Colonic mucosa (tissue), 4 donors: ENCODE results near the gene GNA12. TPM values are rescaled to one million over a fixed set of nuclear protein-coding genes. Genes with fewer than 3 reads are reported as not detected.

Experiments used
- DNase-seq: peaks from one replicate; pipeline ENCODE4 v3.0.0-alpha.2; 2020
- H3K27ac ChIP-seq: fragments of 200-600 bp; one replicate; pipeline ENCODE4 v1.8.0; 2021
- H3K27me3 ChIP-seq: fragments of 200-600 bp; one replicate; pipeline ENCODE4 v1.8.0; 2021
- H3K36me3 ChIP-seq: fragments of 200-600 bp; one replicate; pipeline ENCODE4 v1.8.0; 2021
- H3K4me1 ChIP-seq: fragments of 200-600 bp; one replicate; pipeline ENCODE4 v1.8.0; 2021; ENCODE audit warnings: mild to moderate bottlenecking
- H3K4me3 ChIP-seq: fragments of 200-600 bp; one replicate; pipeline ENCODE4 v1.8.0; 2021
- H3K9ac ChIP-seq, 2 donors: one replicate each; pipeline ENCODE4 v1.7.0; 2013; ENCODE audit warnings: control low read depth in 2 of 2, low read depth in 2 of 2, low read length in 2 of 2
- H3K9me3 ChIP-seq: fragments of 200-600 bp; one replicate; pipeline ENCODE4 v1.8.0; 2021
- intact Hi-C: fragments of 100-400 bp; cut with DNase I; formaldehyde crosslinking; loops from one replicate; pipeline ENCODE4 v1.14.1; 2022
- total RNA-seq, 2 donors: library from RNA; stranded (reverse); fragmentation: NEBNext Ultra II Directional in 1 of 2; extraction: Animal tissue kit (Norgen Biotek cat#: 25700) in 1 of 2; gene quantifications; one replicate each; pipeline ENCODE4 v1.2.1, GENCODE V29; 2021
- TF ChIP-seq, protein P1 (sequence below): fragments of 200-600 bp; IDR thresholded peaks from one replicate; pipeline ENCODE4 v1.8.0; 2022; ENCODE audit warnings: antibody characterized with exemption, mild to moderate bottlenecking
- donor health status: healthy.
- donor health status: DM: no; HTN: no; CAD: no.
- donor health status: DM: no; HTN: no; CAD: no.

Gene GNA12
- total RNA-seq, 2 donors from 2014 or later = 19.7 to 24.8 TPM

DNA sequence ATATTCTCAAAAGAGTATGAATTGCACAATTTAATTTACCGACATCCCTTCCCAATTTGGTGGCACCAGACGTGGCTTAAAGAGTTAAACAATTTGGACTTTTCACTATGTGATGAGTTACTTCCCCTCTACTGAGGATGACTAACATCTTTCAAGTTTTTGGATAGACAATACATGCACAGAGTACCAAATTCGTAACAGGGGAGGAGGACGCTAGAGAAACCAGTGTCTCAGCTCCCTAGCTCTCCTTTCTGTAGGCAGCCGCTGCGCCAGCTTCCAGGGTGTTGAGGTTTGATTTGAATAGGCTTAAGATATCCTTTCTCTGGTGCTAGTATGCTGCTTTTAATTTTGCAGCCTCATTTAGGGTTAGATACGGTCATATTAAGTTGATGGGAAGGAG is 69.2 kb downstream of the GNA12 start:
- H3K36me3 ChIP-seq = no peaks in the 10 kb centered on the region
- no peaks in the 10 kb centered on the region for H3K9me3 ChIP-seq
- no peak for DNase-seq
- TF ChIP-seq, protein P1, sequence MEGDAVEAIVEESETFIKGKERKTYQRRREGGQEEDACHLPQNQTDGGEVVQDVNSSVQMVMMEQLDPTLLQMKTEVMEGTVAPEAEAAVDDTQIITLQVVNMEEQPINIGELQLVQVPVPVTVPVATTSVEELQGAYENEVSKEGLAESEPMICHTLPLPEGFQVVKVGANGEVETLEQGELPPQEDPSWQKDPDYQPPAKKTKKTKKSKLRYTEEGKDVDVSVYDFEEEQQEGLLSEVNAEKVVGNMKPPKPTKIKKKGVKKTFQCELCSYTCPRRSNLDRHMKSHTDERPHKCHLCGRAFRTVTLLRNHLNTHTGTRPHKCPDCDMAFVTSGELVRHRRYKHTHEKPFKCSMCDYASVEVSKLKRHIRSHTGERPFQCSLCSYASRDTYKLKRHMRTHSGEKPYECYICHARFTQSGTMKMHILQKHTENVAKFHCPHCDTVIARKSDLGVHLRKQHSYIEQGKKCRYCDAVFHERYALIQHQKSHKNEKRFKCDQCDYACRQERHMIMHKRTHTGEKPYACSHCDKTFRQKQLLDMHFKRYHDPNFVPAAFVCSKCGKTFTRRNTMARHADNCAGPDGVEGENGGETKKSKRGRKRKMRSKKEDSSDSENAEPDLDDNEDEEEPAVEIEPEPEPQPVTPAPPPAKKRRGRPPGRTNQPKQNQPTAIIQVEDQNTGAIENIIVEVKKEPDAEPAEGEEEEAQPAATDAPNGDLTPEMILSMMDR = no peak
- intact Hi-C loops = no loop called here
- no peak overlapping the region for H3K9ac ChIP-seq
- no peak overlapping the region for H3K27ac ChIP-seq
- no peaks in the 10 kb centered on the region for H3K27me3 ChIP-seq
- H3K4me1 ChIP-seq = no peaks in the 10 kb centered on the region
- no peak overlapping the region for H3K4me3 ChIP-seq

GRCh38 chr7:2774280-2774679 is 69.8 kb downstream of the GNA12 start:
- no peak for DNase-seq
- intact Hi-C loops = no loop called here
- Histone ChIP-seq H3K4me1 (no peaks in the 10 kb centered on the region), H3K27ac (no peak overlapping the region), H3K4me3 (no peak overlapping the region), H3K9me3 (no peaks in the 10 kb centered on the region), H3K9ac (no peak overlapping the region), H3K27me3 (no peaks in the 10 kb centered on the region), H3K36me3 (no peaks in the 10 kb centered on the region)
- TF ChIP-seq, protein P1 = no peak

- H3K9me3 ChIP-seq = no peaks in the 10 kb centered on the region
- H3K36me3 ChIP-seq = no peaks in the 10 kb centered on the region
- H3K4me1 ChIP-seq = no peaks in the 10 kb centered on the region
- intact Hi-C loops = no loop called here
- DNase-seq = no peak
- H3K27ac ChIP-seq = no peak overlapping the region
- no peaks in the 10 kb centered on the region for H3K27me3 ChIP-seq
- no peak overlapping the region for H3K4me3 ChIP-seq
- TF ChIP-seq, protein P1 = no peak
- H3K9ac ChIP-seq = no peak overlapping the region
Observed at GRCh38 chr7:2773608-2774007, 70.5 kb downstream of the GNA12 start.

- TF ChIP-seq, protein P1 = no peak
- Histone ChIP-seq H3K27me3 (no peaks in the 10 kb centered on the region), H3K27ac (no peak overlapping the region), H3K9ac (no peak overlapping the region), H3K9me3 (no peaks in the 10 kb centered on the region), H3K4me1 (no peaks in the 10 kb centered on the region), H3K4me3 (no peak overlapping the region), H3K36me3 (no peaks in the 10 kb centered on the region)
- intact Hi-C loops = no loop called here
- no peak for DNase-seq
Observed at GRCh38 chr7:2771274-2771731, 72.8 kb downstream of the GNA12 start.

GRCh38 chr7:2764621-2765020 is 79.5 kb downstream of the GNA12 start:
- intact Hi-C loops = no loop called here

More at GRCh38 chr7:2764621-2765020, 79.5 kb downstream of the GNA12 start:
- TF ChIP-seq, protein P1 = no peak
- no peaks in the 10 kb centered on the region for H3K36me3 ChIP-seq
- no peaks in the 10 kb centered on the region for H3K9me3 ChIP-seq
- no peak for DNase-seq
- no peak overlapping the region for H3K4me3 ChIP-seq
- no peaks in the 10 kb centered on the region for H3K27me3 ChIP-seq
- no peak overlapping the region for H3K9ac ChIP-seq
- H3K27ac ChIP-seq = no peak overlapping the region
- peaks cover 14% of the 10 kb centered on the region for H3K4me1 ChIP-seq
